RPMI8226 (cell line): Measurements from ENCODE around the gene NEMP2.

Source experiments
- DNase-seq: peaks from one replicate; pipeline ENCODE4 v3.0.0-alpha.2; 2015

NEMP2 gene, protein sequence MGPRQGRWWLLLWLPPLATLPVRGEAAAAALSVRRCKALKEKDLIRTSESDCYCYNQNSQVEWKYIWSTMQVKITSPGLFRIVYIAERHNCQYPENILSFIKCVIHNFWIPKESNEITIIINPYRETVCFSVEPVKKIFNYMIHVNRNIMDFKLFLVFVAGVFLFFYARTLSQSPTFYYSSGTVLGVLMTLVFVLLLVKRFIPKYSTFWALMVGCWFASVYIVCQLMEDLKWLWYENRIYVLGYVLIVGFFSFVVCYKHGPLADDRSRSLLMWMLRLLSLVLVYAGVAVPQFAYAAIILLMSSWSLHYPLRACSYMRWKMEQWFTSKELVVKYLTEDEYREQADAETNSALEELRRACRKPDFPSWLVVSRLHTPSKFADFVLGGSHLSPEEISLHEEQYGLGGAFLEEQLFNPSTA

DNA sequence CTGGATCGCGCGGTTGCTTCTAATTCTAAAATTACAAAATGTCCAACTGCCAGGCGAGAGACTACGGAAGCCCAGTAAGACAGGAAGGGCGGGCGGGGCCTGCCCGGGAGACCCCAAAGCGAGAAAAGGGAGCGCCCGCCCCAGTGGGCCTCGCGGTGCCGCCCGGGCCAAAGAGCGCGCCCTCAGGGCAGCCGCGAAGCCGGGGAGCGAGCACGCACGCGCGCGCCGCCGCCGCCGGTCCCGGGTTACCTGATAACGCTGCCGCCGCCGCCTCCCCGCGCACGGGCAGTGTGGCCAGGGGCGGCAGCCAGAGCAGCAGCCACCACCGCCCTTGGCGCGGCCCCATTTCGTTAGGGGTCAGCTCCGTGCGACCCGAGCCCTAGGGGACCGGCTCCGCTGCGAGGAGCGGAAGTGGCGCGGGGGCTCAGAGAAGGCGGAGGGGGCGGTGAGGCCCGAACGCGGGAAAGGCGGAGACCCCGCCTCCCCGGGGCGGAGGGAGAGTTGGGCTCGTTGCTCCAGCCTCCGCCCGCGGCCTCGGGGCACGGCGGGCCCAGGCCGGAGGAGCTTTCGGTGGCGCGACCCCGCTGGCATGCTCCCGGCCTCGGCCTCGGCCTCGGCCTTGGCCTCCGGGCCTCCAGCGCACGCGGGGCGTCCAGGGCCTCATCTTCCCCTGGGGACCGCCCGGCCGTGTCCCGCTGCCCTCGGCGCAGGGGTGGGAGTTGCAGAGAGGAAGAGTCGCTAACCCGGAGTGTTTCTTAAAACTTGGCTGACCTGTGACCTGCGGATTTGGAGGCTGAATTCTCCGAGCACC, at the start of gene NEMP2:
NEMP2 (minus strand) TSS at position 413 of the 811 bp plus-strand sequence; CDS start at position 346, 67 bp downstream.
- DNase-seq: peak; percentile 89

DNA sequence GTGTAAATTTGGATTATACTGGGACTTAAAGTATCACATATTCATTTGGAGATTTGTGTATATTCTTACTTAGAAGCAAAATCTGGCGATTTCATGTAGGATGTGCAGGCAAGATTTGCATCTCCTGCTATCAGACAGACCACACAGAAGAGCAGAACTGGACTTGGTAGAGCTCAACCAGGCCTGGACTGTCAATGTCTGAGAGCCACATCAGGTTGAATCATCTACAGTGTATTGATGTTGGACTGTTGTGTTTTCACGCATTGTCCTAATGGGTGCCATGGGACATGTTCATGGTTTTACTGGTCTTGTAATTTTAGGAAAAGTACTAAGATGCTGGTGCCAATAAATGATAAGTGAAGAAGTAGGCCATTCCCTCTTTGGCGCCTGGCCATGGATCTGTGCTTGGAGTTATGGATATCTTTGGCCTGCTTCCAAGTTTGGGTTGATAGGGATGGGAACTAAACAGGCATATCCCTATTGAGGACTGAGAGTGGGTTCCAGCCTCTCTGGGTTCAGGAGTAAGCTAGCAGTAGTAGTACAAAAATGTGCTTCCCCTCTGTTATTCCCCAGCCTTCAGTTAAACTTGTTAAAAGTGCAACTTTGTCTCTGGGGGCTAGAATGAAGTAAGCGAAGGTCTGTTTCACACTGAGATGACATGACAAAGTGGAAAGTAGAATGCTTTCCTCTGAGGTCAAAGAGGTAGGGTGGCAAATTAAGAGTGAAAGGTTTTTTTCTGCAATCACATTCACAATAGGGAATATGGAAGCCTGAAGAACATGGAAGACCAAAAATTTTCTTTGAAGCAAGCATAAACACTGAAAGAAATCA, 49.2 kb upstream of the NEMP2 start:
- no peak for DNase-seq

DNA sequence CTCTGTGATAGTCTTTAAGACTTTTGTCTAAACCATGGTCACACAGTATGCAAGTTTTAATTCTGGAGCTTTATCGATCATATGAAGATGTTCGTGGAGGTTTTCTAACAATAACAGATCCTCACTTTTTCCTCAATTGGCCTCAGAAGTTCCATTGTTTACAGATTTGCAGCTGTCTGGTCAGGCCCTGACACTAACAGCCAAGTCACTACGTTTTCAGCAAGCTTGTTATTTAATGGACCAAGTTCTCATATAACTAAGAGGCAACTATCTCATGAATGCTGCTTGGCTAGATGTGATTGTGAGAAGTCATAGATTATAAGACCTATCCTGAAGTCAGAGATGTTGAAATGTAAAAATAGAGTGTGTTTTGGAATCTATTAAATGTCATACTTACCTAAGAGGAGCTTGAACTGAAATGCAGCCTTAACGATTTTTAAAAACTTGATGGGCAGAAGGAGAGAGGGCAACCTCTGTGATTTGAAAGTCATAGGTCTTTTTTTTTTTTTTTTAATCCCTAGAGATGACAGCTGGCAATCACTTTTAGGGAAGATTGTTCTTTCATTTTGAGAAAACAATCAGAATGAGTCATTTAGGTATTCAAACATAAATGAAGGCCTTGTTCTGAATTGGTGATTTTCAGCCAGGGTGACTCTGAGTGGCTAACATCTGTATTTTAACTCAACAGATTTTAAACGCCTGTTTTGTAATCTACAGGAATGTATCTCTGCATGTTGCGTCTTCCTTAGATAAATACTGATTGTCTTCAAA, 48.4 kb upstream of the NEMP2 start:
- DNase-seq: no peak

DNA sequence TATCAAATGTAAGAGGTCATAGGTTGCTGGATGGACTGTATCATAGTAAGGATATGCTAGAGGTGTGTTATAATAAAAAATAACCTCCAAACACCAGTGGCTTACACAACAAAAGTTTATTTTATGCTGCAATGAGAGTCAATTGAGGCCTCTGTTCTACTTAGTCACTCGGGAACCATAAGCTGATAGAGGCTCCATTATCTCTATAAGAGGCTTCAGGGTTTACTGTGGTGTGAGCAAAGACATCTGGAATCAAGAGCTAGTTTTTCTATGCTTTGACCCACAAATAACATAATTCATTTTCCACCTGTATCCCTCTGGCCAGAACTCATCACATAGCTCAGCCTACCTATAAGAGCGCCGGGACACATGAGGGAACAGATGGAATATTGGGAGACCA, 47.5 kb upstream of the NEMP2 start:
- DNase-seq: no peak

DNA sequence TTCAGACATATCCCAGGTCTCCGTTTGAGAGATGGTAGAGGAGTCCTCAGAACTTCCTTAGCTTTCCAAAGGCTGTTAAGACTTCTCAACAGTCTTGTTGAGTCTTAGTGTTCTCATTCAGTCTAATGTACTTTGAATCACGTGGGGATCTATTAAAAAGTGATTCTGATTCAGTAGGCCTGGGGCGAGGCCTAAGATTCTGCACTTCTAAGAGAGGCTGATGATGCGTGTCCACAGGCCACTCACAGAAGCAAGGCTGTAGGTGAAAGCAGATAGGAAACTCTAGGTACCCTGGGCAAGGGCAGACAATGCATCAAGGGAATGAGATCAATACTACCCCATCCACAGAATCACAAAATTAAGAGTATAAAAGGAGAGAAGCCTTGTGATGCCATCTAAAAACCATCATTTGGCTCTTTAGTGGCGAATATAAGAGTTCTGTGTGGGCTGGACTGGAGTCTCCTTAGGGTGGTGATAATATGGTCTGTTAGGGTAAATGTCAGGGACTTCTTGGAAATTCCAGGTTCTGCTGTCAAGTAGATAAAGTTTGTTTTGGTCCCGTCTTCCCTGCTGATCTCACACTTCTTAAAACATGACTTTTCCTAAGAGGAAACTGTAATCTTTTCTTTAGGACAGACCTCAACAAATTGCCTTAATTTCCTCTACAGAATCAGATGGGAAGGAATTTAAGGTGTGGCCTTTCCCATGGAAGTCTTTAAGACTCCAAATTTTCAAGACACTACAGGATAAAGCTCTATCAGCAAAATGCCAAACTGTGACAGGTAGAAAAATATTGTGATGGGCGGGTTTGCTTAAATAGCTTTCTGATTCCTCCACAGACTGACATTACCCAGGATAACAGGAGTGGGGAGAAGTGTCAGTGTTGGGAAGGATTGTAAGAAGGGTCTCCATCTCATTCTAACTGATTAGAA, 45.7 kb upstream of the NEMP2 start:
- no peak for DNase-seq

DNA sequence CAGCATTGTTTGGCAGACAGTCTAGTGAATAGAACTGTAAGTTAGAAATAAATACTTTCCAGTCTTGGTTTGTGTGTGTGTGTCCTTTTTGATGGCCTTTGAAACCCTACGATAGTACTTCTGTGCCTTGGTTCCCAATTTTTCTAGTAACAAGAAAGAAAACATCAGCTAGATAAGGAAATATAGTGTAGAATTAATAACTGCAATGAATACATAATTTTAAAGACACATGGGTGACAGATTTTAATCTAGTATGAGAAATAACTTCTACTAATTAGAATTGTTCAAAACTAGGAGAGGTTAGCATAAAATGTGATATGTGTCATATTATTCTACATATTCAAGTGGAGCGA, 44.5 kb upstream of the NEMP2 start:
- DNase-seq: no peak

DNA sequence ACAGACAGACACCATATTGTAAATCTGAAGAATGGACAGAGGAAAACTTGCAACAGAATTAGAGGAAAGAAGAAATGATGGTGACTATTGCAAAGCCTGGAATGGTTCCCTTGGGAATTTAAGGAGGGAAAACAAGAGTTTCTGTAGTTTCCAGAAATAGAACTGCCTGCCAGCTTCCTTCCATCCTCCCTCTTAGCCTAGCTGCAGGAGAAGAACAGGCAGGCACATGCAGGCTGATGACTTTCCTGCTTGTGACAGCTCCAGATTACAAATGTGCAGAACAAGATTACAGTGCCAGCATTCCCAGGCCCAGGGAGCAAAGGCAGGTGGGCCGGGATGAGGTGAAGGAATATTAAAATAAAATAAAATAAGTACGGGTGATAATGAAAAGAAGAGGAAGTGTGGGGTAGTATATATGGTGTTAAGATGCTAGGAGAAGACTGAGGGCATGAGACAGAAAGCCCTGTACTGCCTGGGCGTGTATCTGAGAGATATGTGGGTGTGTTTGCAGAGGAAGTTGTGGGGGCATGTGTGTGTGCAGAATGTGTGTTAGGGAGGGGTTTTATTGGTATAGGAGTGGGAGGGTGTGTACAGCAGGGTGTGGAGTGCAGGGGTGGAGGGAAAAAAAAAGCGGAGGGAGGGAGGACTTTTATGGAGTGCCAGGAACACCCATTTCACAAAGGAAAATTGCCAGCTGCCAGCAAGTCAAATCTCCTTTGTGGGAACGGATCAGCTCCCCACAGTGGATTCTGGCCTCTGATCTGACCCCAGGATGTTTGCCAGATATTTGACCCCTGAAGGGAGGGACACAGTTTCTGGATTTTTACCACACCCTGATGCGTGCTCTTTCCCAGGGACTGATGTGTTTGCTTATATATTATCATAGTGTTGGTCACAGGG, 43.9 kb upstream of the NEMP2 start:
- no peak for DNase-seq

DNA sequence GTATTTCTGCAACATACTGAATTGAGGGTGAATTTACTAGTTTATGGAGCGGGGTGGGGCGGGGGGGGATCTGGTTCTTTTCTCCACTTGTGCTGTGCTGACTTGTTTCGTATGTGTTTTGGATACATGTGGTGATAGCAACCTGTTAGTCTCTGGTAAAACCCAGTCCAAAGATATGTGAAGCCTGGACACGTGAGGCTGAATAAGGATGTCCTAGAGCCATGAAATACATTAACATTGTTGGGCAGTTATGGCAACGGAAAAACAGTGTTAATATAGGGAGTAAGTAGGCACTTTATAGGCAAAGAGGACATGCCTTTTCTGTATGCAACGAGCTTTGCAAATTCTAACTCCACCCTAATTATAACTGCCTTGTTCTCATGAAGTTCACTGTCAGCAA, 42.1 kb upstream of the NEMP2 start:
- DNase-seq: no peak

DNA sequence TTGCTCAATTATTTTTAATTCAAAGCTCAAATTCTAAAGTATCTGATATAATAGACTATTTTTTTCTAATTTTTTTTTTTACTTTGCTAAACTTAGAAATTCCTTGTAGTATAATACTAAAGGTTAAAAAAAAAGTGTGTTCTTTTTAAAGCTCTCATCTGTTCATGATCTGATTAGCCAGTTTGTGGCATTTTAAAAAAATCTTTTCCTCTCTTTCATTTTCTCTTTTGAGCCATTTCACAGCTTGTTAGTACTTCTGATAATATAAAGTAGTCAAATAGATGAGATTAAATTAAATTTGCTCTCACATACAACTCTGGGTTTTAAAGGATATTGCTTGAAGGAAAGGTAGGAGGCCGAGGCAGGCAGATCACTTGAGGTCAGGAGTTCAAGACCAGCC, 40.7 kb upstream of the NEMP2 start:
- no peak for DNase-seq

DNA sequence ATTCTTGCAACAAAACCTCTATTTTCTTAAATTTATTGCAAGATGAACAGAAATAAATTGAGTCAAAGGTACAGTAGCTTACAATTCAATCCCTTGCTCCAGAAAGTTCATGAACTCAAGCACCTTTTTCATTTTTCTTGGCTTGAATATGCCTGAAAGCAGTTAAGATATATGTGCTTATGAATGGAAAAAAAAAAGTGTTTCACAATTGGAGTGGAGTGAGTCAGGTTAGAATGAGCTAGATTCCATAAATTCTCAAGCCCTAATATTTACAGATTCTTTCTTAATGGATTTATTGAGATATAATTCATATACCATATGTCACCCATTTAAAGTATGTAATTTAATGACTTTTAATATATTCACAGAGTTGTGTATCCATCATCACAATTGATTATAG, 39.6 kb upstream of the NEMP2 start:
- DNase-seq: no peak

DNA sequence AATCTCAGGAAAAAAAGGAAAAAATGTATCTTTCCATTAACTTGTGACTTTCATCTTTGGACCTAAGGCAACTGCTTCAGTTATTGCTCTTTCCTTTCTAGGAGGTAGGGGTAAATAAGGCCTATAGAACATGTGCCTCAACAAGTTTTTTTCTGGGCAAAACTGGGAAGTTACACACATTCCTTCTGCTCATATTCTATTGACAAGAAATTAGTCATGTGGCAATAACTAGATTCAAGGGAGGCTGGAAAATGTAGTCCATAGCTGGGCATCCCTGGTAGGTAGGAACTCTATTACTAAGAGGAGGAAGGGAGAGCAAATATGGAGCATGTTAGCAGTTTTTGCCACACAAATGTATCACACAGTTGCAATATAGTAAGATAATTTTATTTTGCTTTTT, 37.7 kb upstream of the NEMP2 start:
- no peak for DNase-seq

DNA sequence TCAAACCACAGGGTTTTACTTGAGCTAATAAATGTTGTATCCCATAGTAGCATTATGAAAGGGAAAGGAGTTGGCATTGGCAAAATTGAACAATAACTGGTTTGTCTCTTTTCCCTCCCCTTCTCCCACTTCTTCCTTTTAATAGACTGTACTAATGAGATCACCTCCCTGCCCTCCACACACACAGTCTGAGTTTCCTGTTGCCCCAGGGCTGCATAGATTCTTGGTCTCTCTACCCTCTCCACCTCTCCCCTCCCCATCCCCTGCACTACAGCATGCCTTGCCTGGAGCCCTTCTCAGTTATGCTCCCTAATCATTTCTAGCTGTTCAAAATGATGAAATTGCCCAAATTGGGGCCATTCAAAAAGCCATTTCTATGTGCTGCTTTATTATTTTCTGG, 37.2 kb upstream of the NEMP2 start:
- no peak for DNase-seq

DNA sequence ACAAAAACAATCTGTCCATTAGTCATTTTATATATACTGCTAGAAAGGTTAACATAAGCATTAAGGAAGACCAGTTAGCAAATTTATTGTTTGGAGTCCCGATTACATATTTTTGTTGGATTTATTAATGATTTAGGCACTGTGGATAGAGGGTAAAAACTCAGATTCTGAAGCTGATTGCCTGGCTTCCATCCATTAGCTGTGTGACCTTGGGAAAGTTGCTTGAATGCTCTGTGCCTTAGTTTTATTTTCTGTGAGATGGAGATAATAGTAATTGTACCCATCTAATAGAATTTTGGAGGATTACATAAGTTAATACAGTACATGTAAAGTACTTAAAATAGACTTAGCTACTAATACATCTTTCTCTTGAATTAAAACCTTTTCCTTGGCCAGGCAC, 36.3 kb upstream of the NEMP2 start:
- no peak for DNase-seq

DNA sequence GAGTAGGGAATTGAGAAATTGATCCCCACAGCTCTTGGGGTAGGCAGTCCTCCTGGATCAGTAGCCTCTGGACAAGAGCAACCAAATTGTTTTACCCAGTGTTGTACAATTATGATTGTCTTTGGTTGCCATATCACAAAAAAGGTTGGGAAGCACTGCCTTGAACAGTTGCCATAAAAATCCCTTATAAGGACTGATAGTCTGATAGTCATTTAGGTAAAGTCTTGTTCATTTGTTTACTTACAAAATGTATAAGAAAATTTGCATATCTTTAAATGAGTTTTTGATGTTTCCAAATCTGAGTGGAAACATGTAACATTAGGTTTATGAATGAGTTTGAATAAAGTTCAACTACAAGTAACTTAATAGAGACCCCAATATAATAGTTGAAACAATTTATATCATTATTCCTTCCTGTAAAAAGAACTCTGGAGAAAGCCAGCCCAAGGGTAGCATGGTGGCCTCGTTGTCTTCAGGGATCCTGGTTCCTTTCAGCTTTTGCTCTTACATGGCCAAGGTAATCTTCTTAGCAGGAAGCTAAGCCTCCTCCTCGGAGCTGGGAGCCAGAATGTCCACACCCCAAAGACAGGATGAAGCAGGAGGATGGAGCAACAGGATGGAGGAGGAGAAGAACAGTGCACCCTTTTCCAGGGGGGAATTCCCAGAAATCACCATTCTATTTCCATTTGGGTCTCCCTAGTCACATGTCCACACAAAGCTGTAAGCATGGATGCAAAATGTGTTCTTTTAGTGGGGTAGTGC, 35.7 kb upstream of the NEMP2 start:
- DNase-seq: no peak

DNA sequence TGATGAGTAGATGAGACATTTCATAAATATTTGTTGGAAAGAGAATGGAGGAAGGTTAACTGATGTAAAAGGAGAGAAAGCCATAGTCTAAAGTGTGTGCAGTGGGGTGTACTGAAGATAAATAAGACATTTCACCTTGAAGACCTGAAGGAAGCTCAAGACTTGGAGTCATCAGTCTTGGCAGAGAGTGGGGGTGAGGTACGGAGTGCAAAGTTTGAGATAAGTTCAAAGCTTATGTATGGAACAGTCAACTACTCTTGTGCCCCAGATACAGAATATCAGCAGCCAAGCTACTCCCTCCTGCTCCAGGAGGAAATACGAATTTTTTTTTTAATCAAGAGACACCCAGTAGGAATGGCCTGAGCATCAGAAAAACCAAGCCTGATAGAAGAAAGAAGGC, 30.3 kb upstream of the NEMP2 start:
- no peak for DNase-seq

DNA sequence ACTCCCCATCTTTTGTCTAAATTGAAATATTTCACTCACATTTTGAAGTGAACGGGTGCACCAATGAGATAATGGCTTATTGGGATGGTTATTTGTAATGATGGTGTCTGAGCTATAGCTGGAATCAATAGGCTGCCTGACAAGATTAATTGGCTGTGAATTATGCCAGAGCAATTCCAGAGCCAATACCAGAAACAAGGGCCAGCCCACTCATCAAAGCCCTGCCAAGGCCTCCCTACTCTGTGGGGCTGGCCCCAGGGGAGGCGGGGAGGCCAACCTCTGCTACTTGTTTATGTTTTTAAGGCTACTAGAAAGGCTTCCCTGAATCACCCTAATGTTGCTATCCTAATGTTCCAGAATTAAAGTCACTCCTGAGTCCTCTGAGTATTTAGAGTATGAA, 29.1 kb upstream of the NEMP2 start:
- DNase-seq: no peak

DNA sequence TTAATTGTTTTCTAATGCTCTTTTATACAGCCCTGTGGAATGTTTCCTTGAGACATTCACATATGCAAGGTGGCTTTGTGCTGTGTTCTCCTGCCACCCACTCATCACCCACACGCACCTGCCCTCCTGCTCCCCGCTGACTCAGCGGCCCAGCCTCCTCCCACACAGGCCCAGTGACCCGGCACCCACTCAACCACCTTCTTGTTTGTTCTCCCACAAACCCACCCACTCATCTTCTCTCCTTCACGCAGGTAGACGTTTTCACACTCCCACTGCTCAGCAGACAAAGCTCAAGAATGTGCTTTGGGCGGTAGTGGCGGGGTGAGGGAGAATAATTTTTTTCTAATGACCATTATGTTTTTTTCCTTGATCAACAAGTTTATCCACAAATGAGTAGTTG, 28.6 kb upstream of the NEMP2 start:
- no peak for DNase-seq

DNA sequence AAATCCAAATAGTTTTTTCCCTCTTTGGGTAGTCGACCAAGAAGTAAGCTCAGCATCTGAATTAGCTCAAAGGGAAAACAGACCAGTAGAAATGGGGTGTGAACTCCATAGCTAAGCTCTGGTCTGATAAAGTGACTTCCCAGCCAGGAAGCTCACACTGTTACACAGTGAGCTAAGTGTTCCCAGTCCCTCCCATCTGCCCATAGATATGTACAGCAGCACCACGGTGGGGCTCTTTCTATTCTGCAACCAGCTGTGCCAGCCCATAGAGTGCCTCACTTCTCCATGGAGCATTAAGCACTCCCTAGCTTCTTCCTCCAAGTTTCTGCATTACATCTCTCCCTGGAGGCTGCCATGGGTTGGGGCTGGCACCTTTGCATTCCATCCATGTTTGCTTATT, 27.6 kb upstream of the NEMP2 start:
- DNase-seq: no peak

DNA sequence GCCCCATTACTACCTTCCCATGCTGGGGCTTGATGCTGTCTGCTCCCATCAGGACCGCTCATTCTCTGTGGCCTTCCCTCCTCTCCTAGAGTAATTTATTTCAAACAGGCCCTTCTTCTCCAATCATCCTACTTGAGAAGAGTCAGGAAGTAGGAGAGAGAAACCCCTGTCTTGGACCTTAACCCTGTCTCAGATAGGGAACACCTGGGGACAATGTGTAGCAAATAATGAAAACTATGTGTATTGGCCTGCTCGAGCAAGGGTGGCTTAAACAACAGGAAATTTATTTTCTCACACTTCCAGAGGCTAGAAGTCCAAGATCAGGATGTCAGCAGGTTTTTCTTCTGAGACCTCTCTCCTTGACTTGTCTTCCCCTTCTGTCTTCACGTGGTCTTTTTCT, 26.6 kb upstream of the NEMP2 start:
- DNase-seq: no peak
